Stimulated activated CD4-positive, alpha-beta T cell treated with anti-CD3 and anti-CD28 coated beads, Interleukin-15, amount 100 ng/mL, for 48 hours (primary cell): ENCODE results near the gene CARD19.

Experiments
- DNase-seq, 2 donors: peaks; one replicate each; pipeline ENCODE4 v3.0.0-alpha.2; 2020; ENCODE audit warnings: low read depth in 2 of 2

The CARD19 gene, protein sequence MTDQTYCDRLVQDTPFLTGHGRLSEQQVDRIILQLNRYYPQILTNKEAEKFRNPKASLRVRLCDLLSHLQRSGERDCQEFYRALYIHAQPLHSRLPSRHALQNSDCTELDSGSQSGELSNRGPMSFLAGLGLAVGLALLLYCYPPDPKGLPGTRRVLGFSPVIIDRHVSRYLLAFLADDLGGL

DNA sequence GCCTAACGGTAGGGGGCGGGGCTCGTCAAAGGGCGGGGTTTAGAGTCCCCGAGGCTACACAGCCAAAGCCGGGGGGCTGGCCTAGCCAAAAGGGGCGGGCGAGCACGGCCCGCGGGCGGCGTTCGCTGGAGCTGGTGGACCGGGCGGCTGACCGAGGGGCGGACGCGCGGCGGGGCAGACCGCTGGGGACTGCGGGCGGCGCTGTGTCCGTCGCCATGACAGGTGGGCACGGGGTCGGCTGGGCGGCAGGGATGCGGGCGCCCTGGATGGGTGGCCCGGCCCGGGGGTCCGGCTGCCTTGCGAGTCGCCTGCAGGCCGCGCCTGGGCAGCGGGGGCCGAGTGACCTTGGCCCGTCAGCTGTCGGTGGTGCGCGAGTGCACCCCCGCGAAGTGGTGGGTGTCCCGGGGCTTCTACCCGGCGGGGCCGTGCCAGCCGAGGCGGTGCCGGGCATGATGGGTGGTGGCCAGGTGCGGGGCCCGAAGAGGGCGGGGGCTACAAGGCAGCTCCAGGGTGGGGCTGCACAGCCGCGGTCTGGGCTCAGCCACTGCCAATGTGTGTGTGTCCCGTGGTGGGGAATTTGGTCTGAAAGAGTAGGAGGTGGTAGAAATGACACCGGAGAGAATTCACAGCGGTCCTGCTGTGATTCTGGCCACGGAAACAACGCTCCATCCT, at the start of gene CARD19:
CARD19 (plus strand) TSS at position 87 of the 672 bp plus-strand sequence; CDS start at position 216, 129 bp downstream.
- DNase-seq, result no peak

DNA sequence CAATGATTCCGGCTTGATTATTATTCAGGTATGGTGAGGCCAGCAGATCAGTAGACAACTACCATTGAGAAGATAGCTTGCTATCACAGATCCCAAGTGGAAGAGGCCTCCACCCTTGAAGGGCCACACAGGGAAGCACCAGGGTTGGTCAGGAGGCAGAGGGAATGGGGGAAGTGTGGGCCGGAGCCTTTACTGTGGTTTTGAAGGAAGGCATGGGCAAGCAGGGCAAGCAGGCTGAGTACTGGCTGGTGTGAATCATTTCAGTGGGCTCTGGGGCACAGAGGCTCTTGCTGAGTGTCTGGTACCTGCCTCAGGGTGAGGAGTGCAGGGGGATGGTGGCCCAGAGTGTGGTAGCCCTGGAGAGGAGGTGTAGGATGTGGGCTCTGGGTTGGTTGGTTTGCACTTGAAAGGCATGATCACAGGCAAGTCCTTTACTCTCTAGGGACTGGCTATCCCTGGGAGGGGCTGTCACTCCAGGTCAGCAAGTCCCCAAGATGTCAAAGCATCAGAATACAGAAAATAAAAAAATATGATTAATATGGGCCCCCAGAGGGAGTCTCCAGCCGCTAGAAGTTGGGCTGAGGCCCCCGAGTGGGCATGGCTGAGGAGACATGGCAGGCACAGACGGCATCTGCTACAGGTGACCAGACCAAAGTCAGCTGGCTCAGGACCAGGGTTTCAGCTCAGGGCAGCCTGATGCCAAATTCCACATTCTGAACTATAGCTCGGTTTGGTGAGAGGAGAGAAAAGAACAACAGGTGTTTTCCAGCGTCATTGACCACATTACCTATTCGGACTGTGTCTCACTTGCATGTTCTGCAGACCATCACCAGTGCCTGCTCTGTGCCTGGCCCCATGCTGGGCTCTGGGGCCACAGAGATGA, 47.2 kb upstream of the CARD19 start:
- DNase-seq, result no peak

DNA sequence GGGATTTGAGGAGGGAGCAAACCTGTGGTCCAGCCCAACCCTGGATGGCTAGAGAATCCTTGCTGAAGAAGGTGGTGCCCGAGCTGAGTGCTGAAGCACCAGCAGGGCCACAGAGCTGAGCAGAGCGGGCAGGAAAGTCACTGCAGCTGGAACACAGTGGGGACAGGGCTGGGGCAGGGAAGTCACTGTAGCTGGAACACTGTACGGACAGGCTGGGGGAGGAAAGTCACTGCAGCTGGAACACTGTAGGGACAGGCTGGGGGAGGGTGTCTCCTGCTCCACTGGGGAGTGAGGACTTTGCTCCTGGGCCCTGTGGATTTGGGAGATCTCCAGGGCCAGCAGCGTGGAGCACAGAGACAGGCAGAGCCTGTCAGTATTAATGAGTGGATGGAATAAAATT, 46.5 kb upstream of the CARD19 start:
- no peak for DNase-seq

DNA sequence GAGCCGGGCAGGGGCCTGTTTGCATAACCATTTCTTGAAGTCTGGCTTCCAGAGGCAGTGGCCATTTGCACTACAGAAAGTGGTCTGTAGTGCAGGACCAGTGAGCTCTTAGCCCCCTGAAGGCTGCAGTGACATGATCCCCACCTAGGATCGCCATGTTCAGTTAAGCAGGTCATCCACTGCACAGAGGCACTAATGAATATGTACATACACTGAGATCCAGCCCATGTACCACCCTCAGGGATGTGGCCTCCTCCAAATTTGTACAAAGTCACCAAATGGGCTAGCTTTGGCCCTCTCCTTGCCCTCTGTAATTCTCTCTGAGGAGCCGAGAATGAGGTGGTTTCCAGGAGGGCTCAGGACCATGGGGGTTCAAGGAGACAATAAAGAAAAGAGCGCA, 45.8 kb upstream of the CARD19 start:
- DNase-seq, result no peak

DNA sequence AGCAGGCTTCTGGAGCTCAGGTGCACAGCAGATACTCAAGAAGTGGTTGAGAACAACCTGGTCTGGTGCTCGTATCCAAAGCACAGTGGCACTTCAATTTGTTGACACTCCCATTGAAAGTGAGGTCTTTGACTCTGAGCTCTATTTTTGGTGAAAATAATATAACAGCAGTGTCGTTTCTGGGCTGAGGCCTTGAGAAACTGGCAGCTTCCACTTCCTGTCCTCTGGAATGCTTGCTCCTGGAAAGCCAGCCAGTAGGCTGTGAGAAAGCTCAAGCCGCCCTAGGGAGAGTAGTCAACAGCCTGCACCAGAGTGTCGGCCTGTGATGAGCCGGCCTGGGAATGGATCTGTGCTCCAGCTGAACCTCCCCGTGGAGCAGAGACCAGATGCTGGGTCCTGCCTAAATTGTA, 44.3 kb upstream of the CARD19 start:
- no peak for DNase-seq

DNA sequence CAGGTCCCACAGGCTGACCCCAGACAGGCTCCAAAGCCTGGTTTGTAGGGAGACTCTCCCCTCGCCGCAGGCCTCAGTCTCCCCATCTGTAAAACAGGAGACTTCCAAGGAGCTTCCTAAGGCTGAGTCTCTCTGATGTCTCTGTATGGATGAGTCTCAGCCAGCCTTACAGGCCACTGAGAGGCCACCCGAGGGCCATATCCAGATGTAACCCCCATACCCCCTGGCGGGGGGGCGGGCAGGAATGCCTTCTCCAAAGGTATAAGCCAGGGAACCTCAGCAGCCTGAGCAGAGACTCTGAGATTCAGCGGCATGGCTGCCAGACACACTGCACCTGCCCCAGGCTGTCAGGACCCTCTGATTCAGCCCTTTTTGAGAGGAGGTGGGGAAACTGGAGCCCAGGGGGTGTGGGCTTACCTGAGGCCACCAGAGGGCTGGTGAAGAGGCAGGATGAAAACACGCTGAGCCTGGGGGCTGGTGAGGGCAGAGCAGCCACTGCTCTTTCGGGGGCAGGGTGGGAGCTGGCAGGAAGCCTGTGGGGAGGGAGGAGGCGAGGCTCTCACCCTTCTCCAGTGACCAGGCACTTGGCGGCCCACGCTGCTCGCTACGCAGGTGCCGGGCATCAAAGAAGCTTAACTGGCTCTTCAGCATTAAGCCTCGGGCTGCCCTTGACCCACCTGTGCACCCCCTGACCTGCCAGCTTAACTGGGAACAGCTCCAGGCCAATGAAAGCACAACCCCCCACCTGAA, 43.1 kb upstream of the CARD19 start:
- no peak for DNase-seq

DNA sequence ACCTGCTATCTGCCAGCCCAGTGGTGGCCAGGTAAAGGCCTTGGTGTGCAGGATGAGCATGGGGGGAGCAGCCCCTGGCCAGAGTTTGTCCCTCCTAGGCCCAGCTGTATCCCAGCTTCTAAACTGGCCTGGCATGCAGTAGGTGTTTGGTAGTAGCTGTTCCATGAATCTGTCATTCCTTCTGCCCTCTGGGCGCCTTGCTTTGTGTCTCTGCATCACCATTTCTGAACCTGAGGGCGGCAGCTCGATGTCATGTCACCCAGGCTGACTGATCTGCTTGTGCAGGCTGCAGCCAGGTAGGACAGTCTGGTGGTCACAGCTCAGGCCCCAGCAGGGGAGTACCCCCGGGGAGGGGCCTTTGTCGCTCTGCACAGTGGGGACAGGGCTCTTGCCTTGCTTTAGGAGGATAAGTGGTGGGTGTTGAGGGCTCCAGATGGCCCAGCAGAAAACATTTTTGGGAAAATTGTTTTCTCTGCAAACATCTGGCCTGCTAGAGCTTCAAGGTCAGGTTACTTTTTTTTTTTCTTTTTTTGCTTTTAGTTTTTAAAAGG, 42.2 kb upstream of the CARD19 start:
- no peak for DNase-seq

DNA sequence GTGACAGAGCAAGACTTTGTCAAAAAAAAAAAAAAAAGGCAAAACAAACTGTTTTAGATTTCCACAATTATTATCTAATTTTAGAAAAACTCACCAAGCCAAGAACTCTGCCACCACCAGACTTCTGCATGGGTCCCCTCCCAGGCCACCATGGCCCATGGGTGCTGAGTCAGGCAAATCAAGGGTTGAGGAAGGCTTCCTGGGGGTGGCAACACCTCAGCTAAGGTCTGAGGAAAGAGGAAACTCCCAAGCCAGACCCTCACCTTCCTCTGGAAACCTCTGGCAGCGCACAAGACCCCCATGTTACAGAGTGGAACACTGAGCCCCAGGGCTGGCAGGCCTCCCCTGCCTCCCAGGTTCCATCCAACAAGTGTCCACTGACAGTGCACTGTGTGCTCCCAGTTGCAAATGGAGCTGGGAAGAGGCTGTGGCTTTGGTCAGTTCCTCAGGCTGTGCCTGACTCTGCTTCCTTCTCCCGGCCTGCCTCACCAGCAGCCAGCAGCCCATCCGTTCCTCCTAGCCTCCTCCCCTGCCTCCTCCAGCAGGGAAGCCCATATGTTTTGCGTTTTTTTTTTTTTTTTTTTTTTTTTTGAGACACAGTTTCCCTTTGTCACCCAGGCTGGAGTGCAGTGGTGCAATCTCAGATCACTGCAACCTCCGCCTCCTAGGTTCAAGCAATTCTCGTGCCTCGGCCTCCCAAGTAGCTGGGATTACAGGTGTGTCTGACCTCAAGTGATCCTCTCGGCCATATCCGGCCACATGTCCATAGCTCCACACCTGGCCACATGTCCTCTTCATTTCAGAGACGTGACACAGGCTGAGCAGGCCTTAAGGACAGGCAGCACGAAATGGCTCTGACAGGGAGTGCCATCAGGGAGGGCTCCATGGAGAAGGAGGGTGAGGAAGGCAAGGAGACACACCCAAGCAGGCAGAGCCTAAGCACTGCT, 41.0 kb upstream of the CARD19 start:
- DNase-seq, result no peak

DNA sequence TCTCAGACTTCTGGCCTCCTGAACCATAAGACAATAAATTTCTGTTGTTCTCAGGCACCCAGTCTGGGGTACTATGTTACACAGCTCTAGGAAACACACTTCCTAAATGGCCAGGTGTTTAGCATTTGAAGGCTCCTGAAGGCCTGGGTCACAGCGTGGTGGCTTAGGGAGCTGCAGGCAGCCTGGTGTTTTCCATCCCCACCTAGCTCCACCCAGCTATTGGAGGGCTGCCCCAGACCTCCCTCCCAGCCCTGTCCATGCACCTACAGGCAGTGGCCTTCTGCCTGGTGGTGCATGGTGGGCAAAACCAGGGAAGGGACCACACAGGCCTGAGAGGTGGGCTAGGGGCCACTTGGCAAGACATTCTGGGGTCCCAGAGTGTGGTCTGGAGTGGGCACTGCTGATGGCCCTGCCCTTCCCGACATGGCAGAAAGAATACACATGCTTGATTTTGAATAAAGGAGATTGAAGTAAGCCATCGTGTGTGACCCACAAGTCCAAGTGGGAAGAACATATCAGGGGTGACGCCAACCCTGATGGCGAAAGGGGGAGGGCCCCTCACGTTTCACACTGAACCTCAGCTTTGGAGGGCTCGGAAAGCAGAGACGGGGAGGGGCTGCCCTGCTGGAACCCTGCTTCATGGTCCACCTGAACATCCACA, 38.8 kb upstream of the CARD19 start:
- no peak for DNase-seq

DNA sequence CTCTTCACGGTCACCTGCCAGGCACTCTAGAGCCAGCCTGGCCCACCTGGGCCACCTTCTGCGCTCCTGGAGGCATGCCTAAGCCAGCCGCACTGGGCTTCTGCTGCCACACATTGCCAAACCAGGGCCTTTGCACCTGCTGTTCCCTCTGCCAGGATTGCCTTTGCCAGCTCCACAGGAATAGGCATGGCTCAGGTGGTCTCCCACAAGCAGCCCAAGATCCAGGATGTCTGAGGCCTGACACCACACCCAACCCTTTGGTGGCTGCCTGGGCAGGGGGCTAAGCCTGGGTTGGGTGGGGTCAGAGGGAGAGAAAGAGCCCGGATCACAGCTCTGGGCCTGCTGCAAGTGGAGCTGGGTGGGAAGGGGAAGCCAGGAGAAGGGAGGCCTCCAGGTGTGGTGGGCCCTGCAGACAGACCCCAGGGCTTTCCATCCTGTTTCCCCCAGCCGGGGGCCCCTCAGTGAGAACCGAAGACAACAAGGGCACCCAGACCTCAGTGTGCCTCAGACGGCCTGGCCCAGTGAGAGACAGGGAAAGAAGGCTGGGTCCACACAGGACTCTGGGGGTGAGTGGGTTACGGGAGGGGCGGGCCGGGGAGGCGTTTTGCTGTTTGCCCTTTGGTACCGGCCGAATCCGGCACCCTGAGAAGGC, 38.2 kb upstream of the CARD19 start:
- no peak for DNase-seq

DNA sequence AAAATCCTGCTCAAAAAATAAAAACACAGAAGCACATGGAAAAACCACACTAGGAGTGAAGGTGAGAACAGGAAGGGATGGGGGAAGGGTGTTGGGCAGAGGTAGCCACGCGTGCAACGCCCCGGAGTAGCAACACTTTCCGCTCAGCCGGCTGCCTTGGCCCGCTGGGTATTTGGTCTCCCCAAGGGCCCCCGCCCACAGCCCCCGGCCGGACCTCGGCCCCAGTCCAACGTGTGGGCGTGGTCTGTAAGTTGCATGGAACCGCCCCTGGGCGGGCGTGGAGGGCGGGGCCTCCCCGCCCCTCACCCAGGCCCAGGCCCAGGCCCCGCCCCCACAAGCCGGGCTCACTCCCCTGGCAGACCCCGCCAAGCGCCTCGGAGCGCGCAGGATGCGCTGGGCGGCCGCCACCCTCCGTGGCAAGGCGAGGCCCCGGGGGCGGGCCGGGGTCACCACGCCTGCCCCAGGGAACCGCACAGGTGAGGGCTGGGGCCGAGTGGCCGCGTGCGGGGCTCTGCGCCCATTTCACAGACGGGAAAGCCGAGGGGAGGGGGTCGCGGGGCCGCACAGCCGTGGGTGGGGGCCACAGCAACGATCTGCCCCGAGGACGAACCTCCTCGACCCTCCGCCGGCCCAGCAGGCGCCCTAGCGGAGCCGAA, 37.5 kb upstream of the CARD19 start, which contains the start of gene SUSD3:
SUSD3 (plus strand) TSS at position 347 of the 656 bp plus-strand sequence; CDS start at position 389, 42 bp downstream.
- peak in 1 of 2 donors; percentile 69 for DNase-seq

DNA sequence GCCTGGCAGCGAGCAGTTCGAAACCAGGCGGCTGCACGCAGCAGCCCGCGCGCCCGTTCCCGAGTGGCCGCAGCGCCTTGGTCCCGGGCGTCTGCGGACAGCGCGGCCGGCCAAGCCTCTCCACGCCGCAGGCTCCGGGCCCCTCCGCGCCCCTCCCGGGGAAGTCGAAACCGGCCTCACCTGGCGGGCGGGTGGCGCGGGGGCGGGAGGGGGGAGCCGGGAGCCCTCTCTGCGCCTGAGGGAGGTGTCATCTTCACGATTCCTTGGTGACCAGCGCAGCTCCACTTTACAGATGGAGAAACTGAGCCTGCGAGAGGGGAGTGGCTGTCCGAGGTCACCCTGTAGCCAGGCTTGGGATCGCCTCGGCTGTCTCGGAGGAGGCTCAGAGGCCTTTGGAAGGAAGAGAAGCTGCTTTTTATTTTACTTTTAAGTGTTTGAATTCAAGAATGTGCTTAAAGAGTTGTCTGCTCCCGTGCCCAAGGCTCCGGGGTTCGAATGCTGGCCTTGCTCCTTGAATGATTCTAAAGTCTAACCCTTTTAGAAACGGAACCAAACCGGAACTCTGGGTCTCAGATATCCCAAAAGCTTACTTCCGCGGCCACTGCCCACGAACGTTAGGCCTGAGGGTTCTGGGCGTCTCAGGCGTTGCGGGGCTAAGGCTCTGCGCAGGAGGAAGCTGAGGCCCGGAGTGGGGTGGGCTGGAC, 36.9 kb upstream of the CARD19 start:
- DNase-seq, result no peak

DNA sequence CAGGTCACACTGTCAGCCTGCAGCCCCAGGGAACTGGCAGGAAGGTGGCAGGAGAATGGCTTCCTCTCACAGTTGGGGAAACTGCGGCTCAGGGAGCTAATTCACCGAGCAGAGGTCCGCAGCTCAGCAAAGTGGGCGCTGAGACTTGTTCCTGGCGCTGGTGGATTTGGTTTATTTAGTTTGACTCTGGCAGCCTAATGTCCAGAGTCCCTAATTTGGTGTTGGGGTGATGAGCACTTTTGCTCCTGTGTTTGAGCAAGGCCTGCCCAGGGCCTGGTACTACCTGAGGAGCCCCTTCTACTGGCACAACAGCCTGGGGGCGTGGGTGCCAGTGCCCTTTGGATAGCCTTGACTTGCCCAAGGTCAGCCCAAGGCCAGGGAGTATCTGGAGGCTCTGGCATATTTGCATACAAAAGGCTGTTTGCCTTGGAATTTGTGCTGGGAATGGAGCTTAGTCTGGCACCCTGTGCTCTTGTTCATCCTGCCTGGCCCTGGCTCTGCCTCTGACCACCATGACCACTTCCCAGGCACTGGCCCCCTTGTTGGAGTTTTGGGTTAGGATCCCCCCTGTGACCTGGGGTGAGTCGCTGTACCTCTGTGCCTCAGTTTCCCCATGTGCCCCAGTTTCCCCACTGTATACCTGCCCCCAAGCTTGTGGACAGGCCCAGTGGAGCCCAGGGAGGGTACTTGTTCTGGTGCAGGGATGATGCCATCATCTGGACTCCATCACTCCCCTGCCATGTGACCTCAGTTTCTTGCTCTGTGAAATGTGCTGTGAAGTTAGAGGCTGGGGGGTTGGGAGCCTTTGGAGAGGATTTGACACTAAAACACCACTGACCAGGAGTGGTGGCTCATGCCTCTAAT, 36.1 kb upstream of the CARD19 start:
- DNase-seq, result no peak

DNA sequence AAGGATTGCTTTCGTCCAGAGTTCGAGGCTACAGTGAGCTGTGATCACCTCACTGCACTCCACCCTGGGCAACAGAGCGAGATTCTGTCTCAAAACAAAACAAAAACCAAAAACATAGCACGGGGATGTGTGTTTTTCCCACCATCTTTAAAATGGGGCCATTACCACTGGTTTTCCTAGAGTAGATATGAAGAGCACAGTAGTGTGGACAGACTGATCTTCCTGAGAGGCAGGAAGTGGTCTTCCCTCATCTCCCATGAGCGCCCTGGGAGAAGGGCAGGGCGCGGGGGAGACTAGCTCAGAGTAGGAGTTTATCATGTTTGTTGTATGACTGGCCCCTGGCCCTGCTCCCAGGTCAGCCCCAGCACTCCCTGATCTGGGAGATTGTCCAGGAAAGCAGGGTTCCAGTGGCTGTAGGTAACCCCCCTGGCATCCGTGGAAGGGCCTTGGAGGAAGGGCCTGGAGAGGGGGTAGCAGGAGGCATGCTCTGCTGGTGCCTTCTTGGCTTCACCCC, 35.2 kb upstream of the CARD19 start:
- no peak for DNase-seq

DNA sequence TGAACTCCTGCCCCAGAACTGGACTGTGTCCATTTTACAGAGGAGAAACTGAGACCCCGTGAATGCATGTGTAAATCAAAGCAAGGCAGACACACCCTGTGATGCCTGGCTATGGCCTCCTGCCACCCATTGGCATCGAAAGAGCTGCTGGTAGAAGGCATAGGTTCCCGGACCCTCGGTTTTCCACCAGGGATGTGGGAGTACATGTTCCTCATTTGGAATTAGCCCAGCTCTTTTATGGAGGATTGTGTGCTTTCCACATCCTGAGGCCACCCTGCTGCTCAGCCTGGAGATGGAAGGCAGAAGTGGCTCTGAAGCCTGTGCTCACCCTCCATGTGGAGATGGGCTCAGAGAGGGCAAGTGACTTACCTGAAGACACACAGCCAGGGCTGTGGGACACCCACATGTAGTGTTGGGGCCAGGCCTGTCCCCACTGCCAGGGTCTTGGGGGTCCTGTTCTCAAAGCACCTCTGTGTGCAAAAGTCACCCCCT, 34.7 kb upstream of the CARD19 start:
- DNase-seq, result no peak

DNA sequence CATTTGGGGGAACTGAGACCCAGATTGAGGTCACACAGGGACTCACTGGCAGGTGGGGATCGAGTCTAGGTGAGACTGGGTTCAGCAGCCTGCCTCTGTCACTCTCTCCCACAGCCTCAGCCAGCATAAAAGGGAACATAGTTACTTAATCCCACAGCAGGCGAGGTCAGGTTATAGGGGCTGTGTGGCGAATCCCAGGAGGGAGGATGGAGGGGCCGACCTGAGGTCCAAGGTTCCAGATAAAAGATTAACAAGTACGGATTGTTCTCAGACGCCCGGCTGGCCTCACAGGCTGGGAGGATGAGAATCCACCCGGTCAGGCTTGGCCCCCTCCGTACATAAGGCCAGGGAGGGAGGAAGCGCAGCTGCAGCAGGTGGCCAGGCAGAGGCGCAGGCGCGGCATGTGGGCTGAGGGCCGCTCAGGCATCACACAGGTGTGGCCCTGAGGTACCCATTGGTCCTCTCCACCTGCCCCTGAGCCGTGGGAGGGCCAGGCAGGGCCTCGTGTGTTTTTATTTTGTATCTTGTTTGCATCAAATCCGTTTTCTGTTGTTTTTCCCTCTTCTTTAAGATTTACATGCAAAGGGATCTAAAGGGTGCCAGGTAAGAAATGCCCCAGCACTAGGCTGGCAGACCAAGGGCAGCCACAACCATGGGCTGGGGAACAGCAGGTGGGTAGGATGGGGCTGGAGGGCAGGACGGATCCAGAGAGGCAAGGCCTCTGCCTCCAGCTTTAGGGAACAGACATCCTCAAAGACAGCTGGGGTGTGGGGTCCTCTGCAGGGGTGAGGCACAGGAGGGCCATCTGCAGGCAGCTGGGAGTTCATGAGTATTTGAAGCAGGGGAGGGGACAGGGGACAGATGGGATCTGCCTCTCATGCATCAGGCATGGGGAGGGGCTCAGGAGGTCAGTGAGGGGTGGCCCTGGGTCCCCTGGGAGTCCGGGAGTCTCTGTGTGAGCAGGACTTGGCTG, 33.9 kb upstream of the CARD19 start:
- no peak for DNase-seq
